HepG2 (cell line): ENCODE results near the gene C2orf92. TPM values are rescaled to one million over a fixed set of nuclear protein-coding genes. Genes with fewer than 3 reads are reported as not detected.

Experiments used
- CHD2 ChIP-seq: IDR thresholded peaks from 2 replicates; pipeline ENCODE4 v1.6.1; 2011; ENCODE audit warnings: low read depth, low read length, improper control_type of control experiment
- CHD4 ChIP-seq: fragments of 200-600 bp; sonication (generic); IDR thresholded peaks from 2 replicates; pipeline ENCODE4 v1.7.0; 2017; ENCODE audit warnings: mild to moderate bottlenecking, low read length, borderline replicate concordance
- CREBL2 ChIP-seq: sonication (generic); formaldehyde crosslinking; IDR thresholded peaks from 2 replicates; pipeline ENCODE4 v1.8.1; 2023; ENCODE audit warnings: missing genetic modification reagents, mild to moderate bottlenecking, borderline replicate concordance
- CSRNP1 ChIP-seq: sonication (generic); formaldehyde crosslinking; IDR thresholded peaks from 2 replicates; pipeline ENCODE4 v1.8.1; 2023; ENCODE audit warnings: mild to moderate bottlenecking, missing genetic modification reagents
- HMGXB4 ChIP-seq, 2 experiments: sonication (generic) in 1 of 2; formaldehyde crosslinking in 1 of 2; IDR thresholded peaks; 2 replicates each; pipeline versions ENCODE4 v1.4.0 to v1.6.1; 2018 to 2020; ENCODE audit warnings: missing genetic modification reagents in 2 of 2, borderline replicate concordance in 1 of 2, low read depth in 1 of 2, mild to moderate bottlenecking in 1 of 2, missing biosample characterization in 1 of 2
- MAFK ChIP-seq, 2 experiments: IDR thresholded peaks in 1 of 2; conservative IDR thresholded peaks in 1 of 2; 2 replicates each; pipeline ENCODE4 v1.6.1; 2011; ENCODE audit warnings: improper control_type of control experiment in 2 of 2, low read length in 2 of 2
- MIER3 ChIP-seq: IDR thresholded peaks from 2 replicates; pipeline ENCODE4 v1.6.1; 2016; ENCODE audit warnings: missing compliant biosample characterization, borderline replicate concordance
- PHF5A ChIP-seq: IDR thresholded peaks from one replicate; pipeline ENCODE4 v1.6.1; 2018; ENCODE audit warnings: low read depth, missing genetic modification reagents; ENCODE audit not compliant: unreplicated experiment
- PREB ChIP-seq: sonication (generic); formaldehyde crosslinking; IDR thresholded peaks from 2 replicates; pipeline ENCODE4 v1.4.0; 2020; ENCODE audit warnings: missing genetic modification reagents
- RBFOX2 ChIP-seq: fragments of 200-400 bp; formaldehyde crosslinking; IDR thresholded peaks from 2 replicates; pipeline ENCODE4 v1.6.1; 2017; ENCODE audit warnings: low read depth, mild to moderate bottlenecking, low read length
- RFX1 ChIP-seq: fragments of 450-650 bp; IDR thresholded peaks from 2 replicates; pipeline ENCODE4 v1.6.1; 2017
- TSC22D2 ChIP-seq: sonication (generic); formaldehyde crosslinking; IDR thresholded peaks from 2 replicates; pipeline ENCODE4 v1.5.1; 2020; ENCODE audit warnings: missing genetic modification reagents, mild to moderate bottlenecking, borderline replicate concordance
- ZNF337 ChIP-seq: sonication (generic); formaldehyde crosslinking; IDR thresholded peaks from 2 replicates; pipeline ENCODE4 v1.5.1; 2020; ENCODE audit warnings: missing genetic modification reagents, low read depth, mild to moderate bottlenecking, borderline replicate concordance
- ZNF687 ChIP-seq: sonication (generic); formaldehyde crosslinking; IDR thresholded peaks from 2 replicates; pipeline ENCODE4 v1.5.1; 2020; ENCODE audit warnings: mild to moderate bottlenecking, missing genetic modification reagents, moderate library complexity
- ZNF704 ChIP-seq: sonication (generic); formaldehyde crosslinking; IDR thresholded peaks from 2 replicates; pipeline ENCODE4 v1.8.1; 2023; ENCODE audit warnings: mild to moderate bottlenecking, inconsistent platforms, moderate library complexity, missing genetic modification reagents, borderline replicate concordance
- polyA plus RNA-seq, 8 experiments: library from polyadenylated mRNA; depleted of rRNA in 3 of 8; stranded (reverse) in 7 of 8; unstranded in 1 of 8; fragments of >200 nt; fragmentation: Illumina TruSeq in 4 of 8; extraction: Trizol in 4 of 8; gene quantifications; 2 replicates each; pipeline versions ENCODE4 v1.2.1 to v1.2.3, GENCODE V29; 2011 to 2016; ENCODE audit warnings: low read depth in 4 of 8, missing spikeins in 1 of 8, mixed read lengths in 1 of 8; ENCODE audit not compliant: insufficient read depth in 1 of 8
- total RNA-seq, 5 experiments: library from RNA; depleted of rRNA; stranded (reverse); fragments of >200 nt; fragmentation: Illumina TruSeq; extraction: Trizol; gene quantifications; 2 replicates each; pipeline ENCODE4 v1.2.3, GENCODE V29; 2016; ENCODE audit warnings: low read depth in 1 of 5

C2orf92 gene
- total and polyA plus RNA-seq, 2 of the 13 experiments (the other 11 are each of a cell fraction or from before 2014, with no cell fraction given): 4.9 to 5.0 TPM

- TF ChIP-seq ZNF687 (CRISPR knock-in tag): peak; percentile 63
- peak; percentile 34; the same call in 1 of the 2 replicates for TF ChIP-seq ZNF704 (CRISPR knock-in tag)
- TF ChIP-seq CHD4: no peak
- peak; percentile 77; the same call in 1 of the 2 replicates for TF ChIP-seq RFX1
- no peak for TF ChIP-seq ZNF337 (CRISPR knock-in tag)
- no peak for TF ChIP-seq TSC22D2
- no peak for TF ChIP-seq PREB
- TF ChIP-seq CREBL2: no peak; the same call in 1 of the 2 replicates
- peak; percentile 72 to 75 for TF ChIP-seq MAFK (conservative IDR thresholded peaks at IDR 0.05 in 1 of 2, IDR thresholded peaks at IDR 0.05 in 1 of 2; ENCODE audit: low read length in 2 of 2)
- no peak; the same call in 1 of the 2 replicates for TF ChIP-seq CSRNP1 (CRISPR knock-in tag)
- TF ChIP-seq PHF5A: no peak
- peak; percentile 53; the same call in 1 of the 2 replicates for TF ChIP-seq CHD2
- TF ChIP-seq MIER3 (CRISPR knock-in tag): peak; percentile 67
- TF ChIP-seq RBFOX2: peak; percentile 82
- TF ChIP-seq HMGXB4 (CRISPR knock-in tag; IDR thresholded peaks at IDR 0.05; ENCODE audit: borderline replicate concordance in 1 of 2, low read depth in 1 of 2): peak; percentile 57 to 80; a peak in 2 of 4 replicates
Observed at GRCh38 chr2:97663962-97664635, 5.4 kb upstream of the C2orf92 start, which contains the start of gene ACTR1B (continued).
